WTC11 (cell line): ENCODE data around the gene CDH13. TPM values are rescaled to one million over a fixed set of nuclear protein-coding genes. Genes with fewer than 3 reads are reported as not detected.

ENCODE experiments used
- ATAC-seq: fragments of 200-7000 bp; cut with Tn5 transposase; 2 replicates; pipeline ENCODE4 v1.10.0; 2021; ENCODE audit warnings: mild to moderate bottlenecking, moderate library complexity
- CTCF ChIA-PET: fragments of 300-600 bp; sonication (Branson Sonifier 250); formaldehyde crosslinking; loops from one replicate; lab custom pipeline; 2021; ENCODE audit warnings: antibody characterized with exemption; lab: Charles Lee
- POLR2A ChIA-PET: fragments of 350-600 bp; sonication (Branson Sonifier 250); formaldehyde crosslinking; loops from one replicate; lab custom pipeline; 2021; ENCODE audit warnings: antibody characterized with exemption; lab: Charles Lee
- DNase-seq: peaks from one replicate; pipeline ENCODE4 v3.0.0; 2021; ENCODE audit warnings: low spot score
- H3K27ac Mint-ChIP-seq: 2 replicates; pipeline ENCODE4 v1.8.0; 2021; ENCODE audit warnings: mixed read lengths
- H3K27me3 Mint-ChIP-seq: 2 replicates; pipeline ENCODE4 v1.8.0; 2021; ENCODE audit warnings: low read depth, mild to moderate bottlenecking, moderate library complexity, mixed read lengths
- H3K36me3 Mint-ChIP-seq: 2 replicates; pipeline ENCODE4 v1.8.0; 2021; ENCODE audit warnings: mixed read lengths
- H3K4me1 Mint-ChIP-seq: 2 replicates; pipeline ENCODE4 v1.8.0; 2022; ENCODE audit warnings: mixed read lengths
- H3K4me3 Mint-ChIP-seq: 2 replicates; pipeline ENCODE4 v1.8.0; 2021; ENCODE audit warnings: mild to moderate bottlenecking, moderate library complexity, mixed read lengths
- H3K9me3 Mint-ChIP-seq: 2 replicates; pipeline ENCODE4 v1.8.0; 2021; ENCODE audit warnings: mixed read lengths
- ATF3 ChIP-seq: sonication (generic); formaldehyde crosslinking; conservative IDR thresholded peaks from 2 replicates; pipeline ENCODE4 v1.8.1; 2022; ENCODE audit warnings: mild to moderate bottlenecking, missing genetic modification reagents
- ATF6 ChIP-seq: sonication (generic); formaldehyde crosslinking; IDR thresholded peaks from 2 replicates; pipeline ENCODE4 v1.8.1; 2023; ENCODE audit warnings: mild to moderate bottlenecking, missing genetic modification reagents
- CREB1 ChIP-seq: sonication (generic); formaldehyde crosslinking; IDR thresholded peaks from 2 replicates; pipeline ENCODE4 v1.8.0; 2023; ENCODE audit warnings: mild to moderate bottlenecking, missing genetic modification reagents
- ESRRA ChIP-seq: sonication (generic); formaldehyde crosslinking; IDR thresholded peaks from 2 replicates; pipeline ENCODE4 v1.8.1; 2022; ENCODE audit warnings: mild to moderate bottlenecking, missing genetic modification reagents, borderline replicate concordance
- ETV6 ChIP-seq: sonication (generic); formaldehyde crosslinking; IDR thresholded peaks from 2 replicates; pipeline ENCODE4 v1.8.1; 2022; ENCODE audit warnings: mild to moderate bottlenecking, missing genetic modification reagents
- FOXJ3 ChIP-seq: sonication (generic); formaldehyde crosslinking; IDR thresholded peaks from 2 replicates; pipeline ENCODE4 v1.9.0; 2021; ENCODE audit warnings: missing genetic modification reagents, mild to moderate bottlenecking, borderline replicate concordance
- FOXP1 ChIP-seq: sonication (generic); formaldehyde crosslinking; IDR thresholded peaks from 2 replicates; pipeline ENCODE4 v1.8.0; 2022; ENCODE audit warnings: missing genetic modification reagents, mild to moderate bottlenecking, moderate library complexity, borderline replicate concordance
- HMGXB4 ChIP-seq: sonication (generic); formaldehyde crosslinking; IDR thresholded peaks from 2 replicates; pipeline ENCODE4 v1.8.1; 2023; ENCODE audit warnings: mild to moderate bottlenecking, moderate library complexity, missing genetic modification reagents
- IRF1 ChIP-seq: sonication (generic); formaldehyde crosslinking; IDR thresholded peaks from 2 replicates; pipeline ENCODE4 v1.8.0; 2023; ENCODE audit warnings: missing genetic modification reagents
- MYBL2 ChIP-seq: sonication (generic); formaldehyde crosslinking; IDR thresholded peaks from 2 replicates; pipeline ENCODE4 v1.8.1; 2023; ENCODE audit warnings: mild to moderate bottlenecking, moderate library complexity, missing genetic modification reagents
- NFE2L1 ChIP-seq: sonication (generic); formaldehyde crosslinking; IDR thresholded peaks from 2 replicates; pipeline ENCODE4 v1.8.1; 2023; ENCODE audit warnings: missing genetic modification reagents
- NR2C2 ChIP-seq: sonication (generic); formaldehyde crosslinking; IDR thresholded peaks from 2 replicates; pipeline ENCODE4 v1.8.0; 2022; ENCODE audit warnings: mild to moderate bottlenecking, missing genetic modification reagents
- OVOL2 ChIP-seq: fragments of 250-450 bp; sonication (Bioruptor Pico); IDR thresholded peaks from 2 replicates; pipeline ENCODE4 v1.9.0; 2021; ENCODE audit warnings: mild to moderate bottlenecking, borderline replicate concordance
- RORB ChIP-seq: fragments of 250-450 bp; sonication (Bioruptor Pico); IDR thresholded peaks from 2 replicates; pipeline ENCODE4 v1.9.0; 2021; ENCODE audit warnings: mild to moderate bottlenecking
- SP1 ChIP-seq: sonication (generic); formaldehyde crosslinking; conservative IDR thresholded peaks from 2 replicates; pipeline ENCODE4 v1.8.1; 2022; ENCODE audit warnings: missing genetic modification reagents
- TEAD4 ChIP-seq: sonication (generic); formaldehyde crosslinking; IDR thresholded peaks from 2 replicates; pipeline ENCODE4 v1.8.0; 2022; ENCODE audit warnings: mild to moderate bottlenecking, missing genetic modification reagents
- ZBTB21 ChIP-seq: sonication (generic); formaldehyde crosslinking; IDR thresholded peaks from 2 replicates; pipeline ENCODE4 v1.8.1; 2023; ENCODE audit warnings: mild to moderate bottlenecking, missing genetic modification reagents, borderline replicate concordance
- ZNF232 ChIP-seq: sonication (generic); formaldehyde crosslinking; IDR thresholded peaks from 2 replicates; pipeline ENCODE4 v1.8.0; 2022; ENCODE audit warnings: mild to moderate bottlenecking, missing genetic modification reagents
- ZNF425 ChIP-seq: fragments of 250-450 bp; sonication (Bioruptor Pico); conservative IDR thresholded peaks from 2 replicates; pipeline ENCODE4 v1.9.0; 2021; ENCODE audit warnings: mild to moderate bottlenecking
- total RNA-seq: library from RNA; stranded (reverse); gene quantifications from 3 replicates; pipeline ENCODE4 v1.2.3, GENCODE V29; 2021

CDH13 gene
- total RNA-seq, 1 experiment from 2014 or later: 0.81 TPM

GRCh38 chr16:82652826-82653225 is 26.1 kb downstream of the CDH13 start (continued):
- TF ChIP-seq ATF3 (no peak), RORB (CRISPR knock-in tag) (no peak), ZNF425 (no peak), NFE2L1 (CRISPR knock-in tag) (no peak), OVOL2 (CRISPR knock-in tag) (no peak)

GRCh38 chr16:82653550-82654511 is 27.1 kb downstream of the CDH13 start:
- peaks cover 20% of the 10 kb centered on the region for H3K4me1 Mint-ChIP-seq
- CTCF ChIA-PET: interaction anchor here (2.2 kb wide), 1 partner anchor 14 kb away, joined by 9 read pairs; no protein-coding TSS in a partner anchor
- ATAC-seq (no peak), DNase-seq (no peak)
- POLR2A ChIA-PET: interaction anchor here (0.5 kb wide), 1 partner anchor 222 kb away, joined by 4 read pairs; no protein-coding TSS in a partner anchor
- no peak overlapping the region for H3K4me3 Mint-ChIP-seq
- no peaks in the 10 kb centered on the region; the same call in 1 of the 2 replicates for H3K9me3 Mint-ChIP-seq
- H3K27me3 Mint-ChIP-seq: no peaks in the 10 kb centered on the region; the same call in 1 of the 2 replicates
- TF ChIP-seq NR2C2 (CRISPR knock-in tag) (no peak), IRF1 (CRISPR knock-in tag) (no peak), CREB1 (CRISPR knock-in tag) (no peak), ETV6 (CRISPR knock-in tag) (no peak), ESRRA (CRISPR knock-in tag) (no peak), ZNF232 (CRISPR knock-in tag) (no peak), MYBL2 (CRISPR knock-in tag) (no peak), ZBTB21 (CRISPR knock-in tag) (no peak), FOXP1 (no peak), FOXJ3 (CRISPR knock-in tag) (no peak), OVOL2 (CRISPR knock-in tag) (no peak), TEAD4 (CRISPR knock-in tag) (no peak), ATF6 (CRISPR knock-in tag) (no peak), HMGXB4 (CRISPR knock-in tag) (no peak), NFE2L1 (CRISPR knock-in tag) (no peak), SP1 (no peak)
- H3K36me3 Mint-ChIP-seq: no peaks in the 10 kb centered on the region
- no peak overlapping the region for H3K27ac Mint-ChIP-seq
